ENCODE results near the gene NREP.

DNA sequence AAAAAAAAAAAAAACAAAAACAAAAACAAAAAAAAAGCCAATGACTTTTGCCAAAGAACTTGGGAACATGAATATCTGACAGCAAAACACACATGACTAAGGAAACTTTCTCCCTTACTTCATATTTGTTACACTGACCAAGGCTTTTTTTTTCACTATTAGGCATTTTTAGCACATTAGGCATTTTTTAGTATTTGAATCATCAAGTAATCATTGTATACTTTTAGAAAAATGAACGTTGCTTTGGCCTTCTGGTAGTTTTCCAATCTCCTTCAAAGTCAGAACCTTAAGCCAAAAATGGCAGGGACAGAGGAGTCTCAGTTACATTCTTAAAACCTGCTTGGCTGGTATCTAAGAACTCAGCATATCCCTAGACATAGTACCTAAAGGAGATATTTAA lies 19.3 kb downstream of the NREP start:
- TF ChIP-seq POLR2AphosphoS5 (IDR thresholded peaks at IDR 0.05; ENCODE audit: insufficient read depth in 1 of 2, low read depth in 1 of 2), result no peak
- TF ChIP-seq, protein P1, sequence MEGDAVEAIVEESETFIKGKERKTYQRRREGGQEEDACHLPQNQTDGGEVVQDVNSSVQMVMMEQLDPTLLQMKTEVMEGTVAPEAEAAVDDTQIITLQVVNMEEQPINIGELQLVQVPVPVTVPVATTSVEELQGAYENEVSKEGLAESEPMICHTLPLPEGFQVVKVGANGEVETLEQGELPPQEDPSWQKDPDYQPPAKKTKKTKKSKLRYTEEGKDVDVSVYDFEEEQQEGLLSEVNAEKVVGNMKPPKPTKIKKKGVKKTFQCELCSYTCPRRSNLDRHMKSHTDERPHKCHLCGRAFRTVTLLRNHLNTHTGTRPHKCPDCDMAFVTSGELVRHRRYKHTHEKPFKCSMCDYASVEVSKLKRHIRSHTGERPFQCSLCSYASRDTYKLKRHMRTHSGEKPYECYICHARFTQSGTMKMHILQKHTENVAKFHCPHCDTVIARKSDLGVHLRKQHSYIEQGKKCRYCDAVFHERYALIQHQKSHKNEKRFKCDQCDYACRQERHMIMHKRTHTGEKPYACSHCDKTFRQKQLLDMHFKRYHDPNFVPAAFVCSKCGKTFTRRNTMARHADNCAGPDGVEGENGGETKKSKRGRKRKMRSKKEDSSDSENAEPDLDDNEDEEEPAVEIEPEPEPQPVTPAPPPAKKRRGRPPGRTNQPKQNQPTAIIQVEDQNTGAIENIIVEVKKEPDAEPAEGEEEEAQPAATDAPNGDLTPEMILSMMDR (IDR thresholded peaks at IDR 0.05), result no peak
